A549 (cell line): Measurements from ENCODE around the gene ENTREP1.

Experiments
- KDM5A ChIP-seq: fragments of 200-600 bp; sonication (generic); IDR thresholded peaks from 2 replicates; pipeline ENCODE4 v1.6.1; 2016; ENCODE audit warnings: antibody characterized with exemption, mild to moderate bottlenecking
- MAZ ChIP-seq: fragments of 150-350 bp; IDR thresholded peaks from 2 replicates; pipeline ENCODE4 v1.6.1; 2014; ENCODE audit warnings: antibody characterized with exemption, low read depth, low read length, borderline replicate concordance
- POLR2A ChIP-seq: IDR thresholded peaks from 2 replicates; pipeline ENCODE4 v1.6.1; 2012; ENCODE audit warnings: mild to moderate bottlenecking, low read length
- RAD21 ChIP-seq, 2 experiments: fragments of >200 bp in 1 of 2; sonication (Bioruptor Twin) in 1 of 2; formaldehyde crosslinking in 1 of 2; IDR thresholded peaks in 1 of 2; conservative IDR thresholded peaks in 1 of 2; 2 replicates in 1 of 2; 3 replicates in 1 of 2; pipeline ENCODE4 v1.6.1; 2012 to 2018; ENCODE audit warnings: inconsistent platforms in 1 of 2
- RFX5 ChIP-seq: fragments of 450-650 bp; IDR thresholded peaks from 2 replicates; pipeline ENCODE4 v1.7.1; 2014; ENCODE audit warnings: antibody characterized with exemption, mild to moderate bottlenecking, moderate library complexity
- TF ChIP-seq, protein P1 (sequence below): fragments of >200 bp; sonication (Bioruptor Twin); formaldehyde crosslinking; IDR thresholded peaks from 3 replicates; pipeline ENCODE4 v1.5.1; 2016
- TF ChIP-seq, protein P2 (sequence below): fragments of 450-650 bp; IDR thresholded peaks from 2 replicates; pipeline ENCODE4 v1.6.1; 2014; ENCODE audit warnings: antibody characterized with exemption

DNA sequence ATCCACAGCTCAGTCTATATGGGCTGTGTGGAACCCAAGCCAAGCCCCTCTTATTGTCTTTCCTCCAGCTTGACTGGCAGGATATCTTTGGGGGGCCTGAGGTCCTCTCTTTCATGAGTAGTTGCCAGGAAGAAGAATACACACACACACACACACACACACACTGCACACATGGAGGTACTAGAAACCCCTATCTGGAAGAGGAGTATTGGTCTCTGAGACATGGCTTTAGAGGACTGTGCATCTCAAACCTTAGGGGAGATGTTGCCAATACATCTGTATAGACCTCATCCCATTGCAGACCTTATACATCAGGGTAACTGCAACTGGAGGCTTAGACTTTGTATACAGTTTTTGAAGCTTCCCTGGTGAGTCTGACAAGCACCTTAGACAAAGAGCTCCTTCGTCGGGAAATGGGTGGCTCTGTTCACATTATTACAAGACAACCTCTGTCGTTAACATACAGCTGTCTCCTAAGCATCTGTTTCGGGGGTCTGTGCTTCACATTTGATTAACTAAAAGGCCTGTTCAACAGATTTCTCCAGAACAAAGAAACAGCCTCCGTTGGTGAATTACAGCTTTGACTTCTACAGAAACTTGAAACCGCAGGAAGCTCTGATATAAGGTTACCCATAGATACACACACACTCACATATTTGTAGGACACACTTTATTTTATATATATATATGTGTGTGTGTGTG lies 5.5 kb upstream of the ENTREP1 start:
- no peak for TF ChIP-seq RFX5
- no peak for TF ChIP-seq MAZ
- TF ChIP-seq, protein P1, sequence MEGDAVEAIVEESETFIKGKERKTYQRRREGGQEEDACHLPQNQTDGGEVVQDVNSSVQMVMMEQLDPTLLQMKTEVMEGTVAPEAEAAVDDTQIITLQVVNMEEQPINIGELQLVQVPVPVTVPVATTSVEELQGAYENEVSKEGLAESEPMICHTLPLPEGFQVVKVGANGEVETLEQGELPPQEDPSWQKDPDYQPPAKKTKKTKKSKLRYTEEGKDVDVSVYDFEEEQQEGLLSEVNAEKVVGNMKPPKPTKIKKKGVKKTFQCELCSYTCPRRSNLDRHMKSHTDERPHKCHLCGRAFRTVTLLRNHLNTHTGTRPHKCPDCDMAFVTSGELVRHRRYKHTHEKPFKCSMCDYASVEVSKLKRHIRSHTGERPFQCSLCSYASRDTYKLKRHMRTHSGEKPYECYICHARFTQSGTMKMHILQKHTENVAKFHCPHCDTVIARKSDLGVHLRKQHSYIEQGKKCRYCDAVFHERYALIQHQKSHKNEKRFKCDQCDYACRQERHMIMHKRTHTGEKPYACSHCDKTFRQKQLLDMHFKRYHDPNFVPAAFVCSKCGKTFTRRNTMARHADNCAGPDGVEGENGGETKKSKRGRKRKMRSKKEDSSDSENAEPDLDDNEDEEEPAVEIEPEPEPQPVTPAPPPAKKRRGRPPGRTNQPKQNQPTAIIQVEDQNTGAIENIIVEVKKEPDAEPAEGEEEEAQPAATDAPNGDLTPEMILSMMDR = no peak
- TF ChIP-seq RAD21 (conservative IDR thresholded peaks at IDR 0.05 in 1 of 2, IDR thresholded peaks at IDR 0.05 in 1 of 2) = no peak
- TF ChIP-seq KDM5A = no peak
- TF ChIP-seq, protein P2, sequence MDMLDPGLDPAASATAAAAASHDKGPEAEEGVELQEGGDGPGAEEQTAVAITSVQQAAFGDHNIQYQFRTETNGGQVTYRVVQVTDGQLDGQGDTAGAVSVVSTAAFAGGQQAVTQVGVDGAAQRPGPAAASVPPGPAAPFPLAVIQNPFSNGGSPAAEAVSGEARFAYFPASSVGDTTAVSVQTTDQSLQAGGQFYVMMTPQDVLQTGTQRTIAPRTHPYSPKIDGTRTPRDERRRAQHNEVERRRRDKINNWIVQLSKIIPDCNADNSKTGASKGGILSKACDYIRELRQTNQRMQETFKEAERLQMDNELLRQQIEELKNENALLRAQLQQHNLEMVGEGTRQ = no peak
- TF ChIP-seq POLR2A = no peak
